Bronchial epithelial cell (primary cell): ENCODE data around the gene CFAP54. TPM values are rescaled to one million over a fixed set of nuclear protein-coding genes. Genes with fewer than 3 reads are reported as not detected.

Source experiments
- DNase-seq: peaks from one replicate; pipeline ENCODE4 v3.0.0-alpha.2; 2010; ENCODE audit warnings: low read depth
- FAIRE-seq: peaks from 2 replicates; lab custom pipeline; 2011; peaks lifted over from hg19 to GRCh38; lab: Jason Lieb, UNC
- H3K27me3 ChIP-seq: 2 replicates; pipeline ENCODE4 v1.5.1; 2011; ENCODE audit warnings: low read length; ENCODE audit not compliant: control insufficient read depth, insufficient read depth
- H3K36me3 ChIP-seq: 2 replicates; pipeline ENCODE4 v1.5.1; 2011; ENCODE audit warnings: low read length; ENCODE audit not compliant: control insufficient read depth, insufficient read depth
- H3K4me3 ChIP-seq: 2 replicates; pipeline ENCODE4 v1.5.1; 2011; ENCODE audit warnings: mild to moderate bottlenecking, low read depth, low read length, control low read depth
- total RNA-seq: library from RNA; depleted of rRNA; stranded (reverse); fragments of >200 nt; gene quantifications from 2 replicates; pipeline ENCODE4 v1.2.1, GENCODE V29; 2014
- TF ChIP-seq, protein P1 (sequence below): IDR thresholded peaks from 2 replicates; pipeline ENCODE4 v1.5.1; 2011; ENCODE audit warnings: mild to moderate bottlenecking, moderate library complexity, low read length, control low read depth, inconsistent platforms; ENCODE audit not compliant: insufficient read depth, severe bottlenecking

CFAP54 gene
- total RNA-seq, 1 donor from 2014 or later, result 0.26 TPM

DNA sequence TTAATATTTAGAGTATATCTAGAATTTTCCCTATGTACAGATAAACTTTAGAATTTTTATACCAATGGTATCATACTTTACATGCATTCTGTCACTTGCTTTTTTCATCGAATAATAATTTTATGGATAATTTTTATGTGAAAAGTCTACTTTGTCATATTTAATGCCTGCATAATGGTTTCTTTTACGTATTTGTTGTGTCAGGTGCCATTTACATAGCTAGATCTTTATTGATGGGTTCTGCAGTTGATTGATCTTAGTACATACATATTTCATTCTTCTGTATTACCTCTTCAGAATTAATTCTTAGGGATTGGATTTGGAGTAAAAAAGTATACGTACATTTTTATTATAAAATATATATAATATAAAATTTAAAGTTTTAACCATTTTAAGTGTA lies 340.0 kb downstream of the CFAP54 start:
- TF ChIP-seq, protein P1, sequence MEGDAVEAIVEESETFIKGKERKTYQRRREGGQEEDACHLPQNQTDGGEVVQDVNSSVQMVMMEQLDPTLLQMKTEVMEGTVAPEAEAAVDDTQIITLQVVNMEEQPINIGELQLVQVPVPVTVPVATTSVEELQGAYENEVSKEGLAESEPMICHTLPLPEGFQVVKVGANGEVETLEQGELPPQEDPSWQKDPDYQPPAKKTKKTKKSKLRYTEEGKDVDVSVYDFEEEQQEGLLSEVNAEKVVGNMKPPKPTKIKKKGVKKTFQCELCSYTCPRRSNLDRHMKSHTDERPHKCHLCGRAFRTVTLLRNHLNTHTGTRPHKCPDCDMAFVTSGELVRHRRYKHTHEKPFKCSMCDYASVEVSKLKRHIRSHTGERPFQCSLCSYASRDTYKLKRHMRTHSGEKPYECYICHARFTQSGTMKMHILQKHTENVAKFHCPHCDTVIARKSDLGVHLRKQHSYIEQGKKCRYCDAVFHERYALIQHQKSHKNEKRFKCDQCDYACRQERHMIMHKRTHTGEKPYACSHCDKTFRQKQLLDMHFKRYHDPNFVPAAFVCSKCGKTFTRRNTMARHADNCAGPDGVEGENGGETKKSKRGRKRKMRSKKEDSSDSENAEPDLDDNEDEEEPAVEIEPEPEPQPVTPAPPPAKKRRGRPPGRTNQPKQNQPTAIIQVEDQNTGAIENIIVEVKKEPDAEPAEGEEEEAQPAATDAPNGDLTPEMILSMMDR, result no peak
- Histone ChIP-seq H3K36me3 (no peaks in the 10 kb centered on the region), H3K27me3 (peaks cover 1% of the 10 kb centered on the region), H3K4me3 (no peak overlapping the region)
- DNase-seq, result no peak
- no peak for FAIRE-seq

DNA sequence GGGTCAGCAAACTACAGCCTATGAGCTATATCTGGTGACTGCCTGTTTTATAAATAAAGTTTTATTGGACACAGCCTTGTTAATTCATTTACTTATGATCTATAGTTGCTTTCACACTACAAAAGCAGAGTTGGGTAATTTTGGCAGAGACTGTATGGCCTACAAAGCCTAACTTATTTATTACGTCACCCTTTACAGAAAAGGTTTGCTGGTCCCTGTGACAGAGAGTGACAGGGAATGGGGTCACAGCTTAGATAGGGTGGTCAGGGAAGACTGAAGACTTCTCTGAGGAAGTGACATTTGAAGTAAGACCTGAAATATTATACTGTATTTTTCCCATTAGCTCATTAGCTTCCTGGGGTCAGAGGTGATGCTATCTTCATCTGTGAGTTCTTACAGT lies 342.0 kb downstream of the CFAP54 start:
- no peak for FAIRE-seq

DNA sequence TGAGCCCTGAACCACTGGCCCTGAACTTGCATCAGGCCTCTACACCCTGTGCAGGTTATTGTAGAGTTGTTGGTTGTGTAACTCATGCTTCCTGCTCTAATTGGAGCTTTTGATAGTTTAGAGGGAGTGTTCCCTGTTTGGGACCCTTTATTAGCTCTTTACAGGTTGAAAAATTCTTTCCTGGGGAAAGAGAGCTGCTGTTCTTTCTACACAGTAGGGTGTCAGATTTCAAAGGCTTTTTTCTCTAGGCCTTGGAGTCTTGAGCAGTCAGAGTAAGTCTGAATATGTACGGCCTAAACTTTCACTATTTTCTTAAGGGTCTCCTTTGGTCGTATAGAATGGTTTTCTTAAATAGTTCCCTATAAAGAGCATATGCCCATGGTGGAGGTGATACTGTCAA lies 356.9 kb downstream of the CFAP54 start:
- FAIRE-seq (no peak), DNase-seq (no peak)
- TF ChIP-seq, protein P1, result no peak
- H3K4me3 ChIP-seq, result no peak overlapping the region
- no peaks in the 10 kb centered on the region for H3K36me3 ChIP-seq
- no peaks in the 10 kb centered on the region for H3K27me3 ChIP-seq

More for the DNA sequence above, 342.0 kb downstream of the CFAP54 start:
- H3K4me3 ChIP-seq, result no peak overlapping the region
- no peaks in the 10 kb centered on the region for H3K36me3 ChIP-seq
- TF ChIP-seq, protein P1, result no peak
- H3K27me3 ChIP-seq, result peaks cover 1% of the 10 kb centered on the region
- DNase-seq, result no peak

DNA sequence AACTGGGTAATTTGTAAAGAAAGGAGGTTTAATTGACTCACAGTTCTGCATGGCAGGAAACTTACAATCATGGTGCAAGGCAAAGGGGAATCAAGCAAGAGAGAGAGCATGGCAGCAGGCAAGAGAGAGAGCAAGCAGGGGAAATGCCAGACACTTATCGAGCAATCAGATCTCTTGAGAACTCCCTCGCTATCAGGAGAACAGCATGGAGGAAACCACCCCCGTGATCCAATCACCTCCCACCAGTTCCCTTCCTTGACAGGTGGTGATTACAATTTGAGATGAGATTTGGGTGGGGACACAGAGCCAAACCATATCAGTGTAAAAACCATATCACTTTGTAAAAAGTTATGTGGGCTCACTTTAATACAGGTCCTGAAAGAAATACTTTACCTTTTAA lies 361.3 kb downstream of the CFAP54 start:
- no peak overlapping the region for H3K4me3 ChIP-seq
- DNase-seq (no peak), FAIRE-seq (no peak)
- no peaks in the 10 kb centered on the region for H3K27me3 ChIP-seq
- TF ChIP-seq, protein P1, result no peak
- H3K36me3 ChIP-seq, result no peaks in the 10 kb centered on the region

DNA sequence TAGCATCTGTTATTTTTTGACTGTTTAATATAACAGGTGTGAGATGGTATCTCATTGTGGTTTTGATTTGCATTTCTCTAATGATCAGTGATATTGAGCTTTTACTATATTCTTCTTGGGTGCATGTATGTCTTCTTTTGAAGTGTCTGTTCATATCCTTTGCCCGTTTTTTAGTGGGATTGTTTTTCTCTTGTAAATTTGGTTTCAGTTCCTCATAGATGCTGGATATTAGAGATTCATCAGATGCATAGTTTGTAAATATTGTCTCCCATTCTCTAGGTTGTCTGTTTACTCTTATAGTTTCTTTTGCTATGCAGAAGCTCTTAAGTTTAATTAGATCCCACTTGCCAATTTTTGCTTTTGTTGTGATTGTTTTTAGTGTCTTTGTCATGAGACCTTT lies 368.8 kb downstream of the CFAP54 start:
- DNase-seq (no peak), FAIRE-seq (no peak)
- H3K36me3 ChIP-seq, result no peaks in the 10 kb centered on the region
- no peaks in the 10 kb centered on the region for H3K27me3 ChIP-seq
- no peak overlapping the region for H3K4me3 ChIP-seq
- TF ChIP-seq, protein P1, result no peak

DNA sequence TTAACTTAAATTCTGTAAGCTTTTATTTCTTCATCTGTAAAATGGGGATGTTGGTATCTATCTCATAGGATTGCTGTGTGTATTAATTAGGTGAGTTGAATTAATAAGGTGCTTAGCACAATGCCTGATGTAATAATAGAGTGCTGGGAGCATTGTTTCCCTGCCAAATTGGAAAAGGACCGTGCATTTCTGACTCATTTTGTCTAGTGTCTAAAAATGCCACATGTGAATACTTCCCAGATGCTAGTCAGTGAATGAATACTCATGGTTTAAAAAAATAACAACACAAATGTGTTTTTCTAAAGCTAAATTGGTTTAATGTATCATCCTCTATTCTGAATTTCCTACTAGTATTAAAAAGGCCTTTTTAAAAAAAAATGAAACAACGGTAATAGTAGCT lies 372.3 kb downstream of the CFAP54 start:
- FAIRE-seq (no peak), DNase-seq (no peak)
- H3K4me3 ChIP-seq, result no peak overlapping the region
- no peaks in the 10 kb centered on the region for H3K27me3 ChIP-seq
- TF ChIP-seq, protein P1, result no peak
- H3K36me3 ChIP-seq, result no peaks in the 10 kb centered on the region
